Measurements from ENCODE around the gene P2RX7.

The P2RX7 gene

DNA sequence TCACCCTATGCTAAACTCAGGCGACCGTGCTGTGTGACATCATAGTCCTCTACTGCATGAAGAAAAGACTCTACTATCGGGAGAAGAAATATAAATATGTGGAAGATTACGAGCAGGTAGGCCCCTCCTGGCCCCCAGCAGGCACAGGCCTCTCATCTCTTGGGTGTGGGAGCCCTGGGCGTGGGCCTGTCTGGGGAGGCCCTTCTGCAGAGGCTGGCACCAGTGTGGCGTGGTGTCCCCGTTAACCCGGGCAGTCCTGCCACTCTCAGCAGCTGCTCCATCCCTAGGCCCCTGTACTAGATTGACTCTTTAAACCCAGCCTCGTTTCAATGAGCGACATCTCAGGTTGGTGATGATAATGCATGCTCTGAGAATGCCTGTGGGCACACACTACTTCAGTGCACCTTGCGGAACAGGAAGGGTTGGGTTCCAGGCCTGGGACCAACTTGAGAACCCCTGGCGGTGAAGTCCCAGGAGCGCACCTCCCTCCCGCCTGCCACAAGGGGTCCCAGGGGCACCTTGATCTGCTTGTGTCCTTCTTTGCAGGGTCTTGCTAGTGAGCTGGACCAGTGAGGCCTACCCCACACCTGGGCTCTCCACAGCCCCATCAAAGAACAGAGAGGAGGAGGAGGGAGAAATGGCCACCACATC is 100.4 kb downstream of the P2RX7 start:
- Histone ChIP-seq H3K9ac (no peak overlapping the region), H2AFZ (ENCODE audit: low read depth) (no peak overlapping the region), H3K27me3 (ENCODE audit: insufficient read depth, low read depth) (no peaks in the 10 kb centered on the region), H3K36me3 (ENCODE audit: insufficient read depth) (no peaks in the 10 kb centered on the region), H3K4me3 (IDR thresholded peaks at IDR 0.05; ENCODE audit: insufficient read depth, low read depth, low read length) (no peak overlapping the region), H3K4me2 (no peak overlapping the region), H3K79me2 (ENCODE audit: insufficient read depth, low read depth) (no peaks in the 10 kb centered on the region), H4K20me1 (ENCODE audit: insufficient read depth) (no peaks in the 10 kb centered on the region), H3K27ac (no peak overlapping the region), H3K4me1 (ENCODE audit: low read depth, poor library complexity, severe bottlenecking) (no peaks in the 10 kb centered on the region)
- TF ChIP-seq, protein P1, sequence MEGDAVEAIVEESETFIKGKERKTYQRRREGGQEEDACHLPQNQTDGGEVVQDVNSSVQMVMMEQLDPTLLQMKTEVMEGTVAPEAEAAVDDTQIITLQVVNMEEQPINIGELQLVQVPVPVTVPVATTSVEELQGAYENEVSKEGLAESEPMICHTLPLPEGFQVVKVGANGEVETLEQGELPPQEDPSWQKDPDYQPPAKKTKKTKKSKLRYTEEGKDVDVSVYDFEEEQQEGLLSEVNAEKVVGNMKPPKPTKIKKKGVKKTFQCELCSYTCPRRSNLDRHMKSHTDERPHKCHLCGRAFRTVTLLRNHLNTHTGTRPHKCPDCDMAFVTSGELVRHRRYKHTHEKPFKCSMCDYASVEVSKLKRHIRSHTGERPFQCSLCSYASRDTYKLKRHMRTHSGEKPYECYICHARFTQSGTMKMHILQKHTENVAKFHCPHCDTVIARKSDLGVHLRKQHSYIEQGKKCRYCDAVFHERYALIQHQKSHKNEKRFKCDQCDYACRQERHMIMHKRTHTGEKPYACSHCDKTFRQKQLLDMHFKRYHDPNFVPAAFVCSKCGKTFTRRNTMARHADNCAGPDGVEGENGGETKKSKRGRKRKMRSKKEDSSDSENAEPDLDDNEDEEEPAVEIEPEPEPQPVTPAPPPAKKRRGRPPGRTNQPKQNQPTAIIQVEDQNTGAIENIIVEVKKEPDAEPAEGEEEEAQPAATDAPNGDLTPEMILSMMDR (conservative IDR thresholded peaks at IDR 0.05; ENCODE audit: low read depth, low read length), result no peak

DNA sequence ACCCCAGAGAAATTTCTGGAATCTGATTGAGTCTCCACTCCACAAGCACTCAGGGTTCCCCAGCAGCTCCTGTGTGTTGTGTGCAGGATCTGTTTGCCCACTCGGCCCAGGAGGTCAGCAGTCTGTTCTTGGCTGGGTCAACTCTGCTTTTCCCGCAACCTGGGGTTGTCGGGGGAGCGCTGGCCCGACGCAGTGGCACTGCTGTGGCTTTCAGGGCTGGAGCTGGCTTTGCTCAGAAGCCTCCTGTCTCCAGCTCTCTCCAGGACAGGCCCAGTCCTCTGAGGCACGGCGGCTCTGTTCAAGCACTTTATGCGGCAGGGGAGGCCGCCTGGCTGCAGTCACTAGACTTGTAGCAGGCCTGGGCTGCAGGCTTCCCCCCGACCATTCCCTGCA is 100.9 kb downstream of the P2RX7 start:
- Histone ChIP-seq H4K20me1 (ENCODE audit: insufficient read depth) (no peaks in the 10 kb centered on the region), H3K4me2 (no peak overlapping the region), H3K4me1 (ENCODE audit: low read depth, poor library complexity, severe bottlenecking) (no peaks in the 10 kb centered on the region), H3K27ac (no peak overlapping the region), H3K9ac (no peak overlapping the region), H3K79me2 (ENCODE audit: insufficient read depth, low read depth) (no peaks in the 10 kb centered on the region), H2AFZ (ENCODE audit: low read depth) (no peak overlapping the region), H3K27me3 (ENCODE audit: insufficient read depth, low read depth) (no peaks in the 10 kb centered on the region), H3K36me3 (ENCODE audit: insufficient read depth) (no peaks in the 10 kb centered on the region), H3K4me3 (IDR thresholded peaks at IDR 0.05; ENCODE audit: insufficient read depth, low read depth, low read length) (no peak overlapping the region)
- TF ChIP-seq, protein P1 (conservative IDR thresholded peaks at IDR 0.05; ENCODE audit: low read depth, low read length), result no peak

DNA sequence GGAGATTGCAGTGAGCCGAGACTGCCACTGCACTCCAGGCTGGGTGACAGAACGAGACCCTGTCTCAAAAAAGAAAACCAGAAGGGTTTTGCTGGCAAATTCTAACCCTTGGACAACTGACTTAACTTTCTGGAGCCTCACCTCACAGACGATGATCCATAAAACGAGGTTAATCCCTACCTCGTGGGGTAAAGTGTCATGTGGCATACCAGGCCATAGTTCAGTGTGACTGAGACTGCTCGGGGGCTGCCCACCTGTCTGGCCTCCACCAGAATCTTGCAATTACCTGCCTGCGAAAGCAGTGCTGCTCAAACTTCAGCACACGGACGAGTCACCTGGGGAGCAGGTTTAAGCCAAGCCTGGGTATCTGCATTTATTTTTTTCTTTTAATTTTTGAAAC is 104.1 kb downstream of the P2RX7 start:
- Histone ChIP-seq H3K27ac (no peak overlapping the region), H3K4me1 (ENCODE audit: low read depth, poor library complexity, severe bottlenecking) (peaks cover 6% of the 10 kb centered on the region), H3K9ac (no peak overlapping the region), H3K79me2 (ENCODE audit: insufficient read depth, low read depth) (no peaks in the 10 kb centered on the region), H3K36me3 (ENCODE audit: insufficient read depth) (no peaks in the 10 kb centered on the region), H3K4me2 (no peak overlapping the region), H3K27me3 (ENCODE audit: insufficient read depth, low read depth) (no peaks in the 10 kb centered on the region), H4K20me1 (ENCODE audit: insufficient read depth) (no peaks in the 10 kb centered on the region), H3K4me3 (IDR thresholded peaks at IDR 0.05; ENCODE audit: insufficient read depth, low read depth, low read length) (no peak overlapping the region), H2AFZ (ENCODE audit: low read depth) (no peak overlapping the region)
- TF ChIP-seq, protein P1 (conservative IDR thresholded peaks at IDR 0.05; ENCODE audit: low read depth, low read length), result no peak

DNA sequence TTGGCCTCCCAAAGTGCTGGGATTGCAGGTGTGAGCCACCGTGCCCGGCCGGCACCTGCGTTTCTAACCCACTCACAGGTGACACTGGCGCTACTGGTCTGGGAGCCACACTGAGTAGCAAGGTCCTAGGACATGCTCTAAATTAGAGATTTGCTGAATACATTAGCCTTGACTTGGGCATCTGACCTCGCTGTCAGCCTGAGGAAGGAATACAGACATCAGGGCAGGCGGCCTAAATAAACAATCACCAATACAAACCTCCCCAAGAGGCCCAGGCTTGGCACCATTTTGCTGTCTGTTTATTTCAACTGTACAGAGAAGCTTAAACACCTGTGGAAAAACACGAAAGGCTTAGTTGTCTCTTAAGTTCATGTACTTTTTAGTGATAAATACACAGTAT is 104.7 kb downstream of the P2RX7 start:
- Histone ChIP-seq H2AFZ (ENCODE audit: low read depth) (no peak overlapping the region), H3K9ac (no peak overlapping the region), H3K4me3 (IDR thresholded peaks at IDR 0.05; ENCODE audit: insufficient read depth, low read depth, low read length) (no peak overlapping the region), H3K27me3 (ENCODE audit: insufficient read depth, low read depth) (no peaks in the 10 kb centered on the region), H3K79me2 (ENCODE audit: insufficient read depth, low read depth) (no peaks in the 10 kb centered on the region), H3K4me1 (ENCODE audit: low read depth, poor library complexity, severe bottlenecking) (peaks cover 6% of the 10 kb centered on the region), H3K27ac (no peak overlapping the region), H3K36me3 (ENCODE audit: insufficient read depth) (no peaks in the 10 kb centered on the region), H3K4me2 (no peak overlapping the region), H4K20me1 (ENCODE audit: insufficient read depth) (no peaks in the 10 kb centered on the region)
- TF ChIP-seq, protein P1 (conservative IDR thresholded peaks at IDR 0.05; ENCODE audit: low read depth, low read length), result no peak
